ENCODE data around the gene NEMP1. TPM values are rescaled to one million over a fixed set of nuclear protein-coding genes. Genes with fewer than 3 reads are reported as not detected.

Gene NEMP1
- total and polyA plus RNA-seq, 2 of the 13 experiments (the other 11 are each of a cell fraction or from before 2014, with no cell fraction given) = 11.4 to 12.9 TPM

- no peak for DNase-seq (ENCODE audit: low spot score)
- Histone ChIP-seq H3K27me3 (ENCODE audit: control insufficient read depth in 1 of 2, insufficient read depth in 2 of 2, low read length in 2 of 2) (no peaks in the 10 kb centered on the region), H3K4me2 (ENCODE audit: low read depth, low read length) (no peak overlapping the region), H3K79me2 (ENCODE audit: insufficient read depth, low read length) (no peaks in the 10 kb centered on the region), H3K9me3 (ENCODE audit: low read length) (no peaks in the 10 kb centered on the region), H4K20me1 (ENCODE audit: insufficient read depth, low read length) (no peaks in the 10 kb centered on the region), H3K4me1 (ENCODE audit: insufficient read depth, low read length) (no peaks in the 10 kb centered on the region), H2AFZ (ENCODE audit: low read length) (no peak overlapping the region), H3K27ac (ENCODE audit: extremely low read length, insufficient read depth, low read length) (no peak overlapping the region), H3K36me3 (replicated peaks in 1 of 2; ENCODE audit: control insufficient read depth in 1 of 2, insufficient read depth in 2 of 2, low read length in 2 of 2) (no peaks in the 10 kb centered on the region), H3K9ac (ENCODE audit: insufficient read depth, low read depth, low read length) (no peak overlapping the region), H3K4me3 (replicated peaks in 1 of 3; ENCODE audit: insufficient read depth in 1 of 3, low read depth in 2 of 3, low read length in 3 of 3) (no peak overlapping the region)
- intact Hi-C loops (cut with micrococcal nuclease; ENCODE audit: unreplicated experiment) = no loop called here
- BruUV-seq (replicated peaks) = no TSS peak
- no peak for ATAC-seq
- ChIA-PET POLR2A (no interaction called here), CTCF (ENCODE audit: low intra/inter-chr PET ratio, low total read pairs) (no interaction called here)
- FAIRE-seq = no peak
- 84% methylated on average over 9 of the region's 9 CpGs for WGBS (ENCODE audit: low lambda C conversion rate)
- in situ Hi-C loops (cut with HindIII; ENCODE audit: extremely low pct_ligation_motif_present, low pct_unique_long_range_greater_than_20kb) = no loop called here
- TF ChIP-seq ARNTL (CRISPR knock-in tag; IDR thresholded peaks at IDR 0.05) = no peak
- TF ChIP-seq SMARCC2 (IDR thresholded peaks at IDR 0.05) = no peak
- TF ChIP-seq ZNF382 (CRISPR knock-in tag; IDR thresholded peaks at IDR 0.05; ENCODE audit: borderline replicate concordance) = no peak
- TF ChIP-seq TAF1 (CRISPR knock-in tag; IDR thresholded peaks at IDR 0.05) = no peak
- no peak for TF ChIP-seq TFDP1 (CRISPR knock-in tag; IDR thresholded peaks at IDR 0.05; ENCODE audit: borderline replicate concordance)
- TF ChIP-seq RAD21 (CRISPR knock-in tag; IDR thresholded peaks at IDR 0.05) = no peak
- no peak for TF ChIP-seq PTBP1 (IDR thresholded peaks at IDR 0.05; ENCODE audit: low read depth, low read length, poor library complexity, severe bottlenecking)
Measured at GRCh38 chr12:57039016-57039798, 39.4 kb downstream of the NEMP1 start.

GRCh38 chr12:57037264-57037663 is 41.3 kb downstream of the NEMP1 start:
- H3K79me2 ChIP-seq (ENCODE audit: insufficient read depth, low read length) = no peaks in the 10 kb centered on the region
- no peak for ATAC-seq
- no peak overlapping the region for H3K4me2 ChIP-seq (ENCODE audit: low read depth, low read length)
- H3K9ac ChIP-seq (ENCODE audit: insufficient read depth, low read depth, low read length) = no peak overlapping the region
- DNase-seq (ENCODE audit: low spot score) = no peak
- FAIRE-seq = no peak
- H3K36me3 ChIP-seq (replicated peaks in 1 of 2; ENCODE audit: control insufficient read depth in 1 of 2, insufficient read depth in 2 of 2, low read length in 2 of 2) = no peaks in the 10 kb centered on the region
- ChIA-PET POLR2A (no interaction called here), CTCF (ENCODE audit: low intra/inter-chr PET ratio, low total read pairs) (no interaction called here)
- H3K4me3 ChIP-seq (replicated peaks in 1 of 3; ENCODE audit: insufficient read depth in 1 of 3, low read depth in 2 of 3, low read length in 3 of 3) = no peak overlapping the region
- no peaks in the 10 kb centered on the region for H3K9me3 ChIP-seq (ENCODE audit: low read length)
- no TSS peak for BruUV-seq (replicated peaks)
- H3K27ac ChIP-seq (ENCODE audit: extremely low read length, insufficient read depth, low read length) = no peak overlapping the region
- in situ Hi-C loops (cut with HindIII; ENCODE audit: extremely low pct_ligation_motif_present, low pct_unique_long_range_greater_than_20kb) (no loop called here), intact Hi-C loops (cut with micrococcal nuclease; ENCODE audit: unreplicated experiment) (no loop called here)
- H3K27me3 ChIP-seq (ENCODE audit: control insufficient read depth in 1 of 2, insufficient read depth in 2 of 2, low read length in 2 of 2) = no peaks in the 10 kb centered on the region
- WGBS (ENCODE audit: low lambda C conversion rate) = 74% methylated on average over 3 of the region's 3 CpGs
- H3K4me1 ChIP-seq (ENCODE audit: insufficient read depth, low read length) = no peaks in the 10 kb centered on the region
- no peaks in the 10 kb centered on the region for H4K20me1 ChIP-seq (ENCODE audit: insufficient read depth, low read length)
- TF ChIP-seq MYNN (CRISPR knock-in tag; IDR thresholded peaks at IDR 0.05; ENCODE audit: low read depth) (no peak), PRDM15 (CRISPR knock-in tag; IDR thresholded peaks at IDR 0.05) (peak; percentile 53; the same call in 1 of the 2 replicates)
- H2AFZ ChIP-seq (ENCODE audit: low read length) = no peak overlapping the region

All from HepG2 (cell line).